Measurements from ENCODE around the gene SERINC5.

Gene SERINC5

DNA sequence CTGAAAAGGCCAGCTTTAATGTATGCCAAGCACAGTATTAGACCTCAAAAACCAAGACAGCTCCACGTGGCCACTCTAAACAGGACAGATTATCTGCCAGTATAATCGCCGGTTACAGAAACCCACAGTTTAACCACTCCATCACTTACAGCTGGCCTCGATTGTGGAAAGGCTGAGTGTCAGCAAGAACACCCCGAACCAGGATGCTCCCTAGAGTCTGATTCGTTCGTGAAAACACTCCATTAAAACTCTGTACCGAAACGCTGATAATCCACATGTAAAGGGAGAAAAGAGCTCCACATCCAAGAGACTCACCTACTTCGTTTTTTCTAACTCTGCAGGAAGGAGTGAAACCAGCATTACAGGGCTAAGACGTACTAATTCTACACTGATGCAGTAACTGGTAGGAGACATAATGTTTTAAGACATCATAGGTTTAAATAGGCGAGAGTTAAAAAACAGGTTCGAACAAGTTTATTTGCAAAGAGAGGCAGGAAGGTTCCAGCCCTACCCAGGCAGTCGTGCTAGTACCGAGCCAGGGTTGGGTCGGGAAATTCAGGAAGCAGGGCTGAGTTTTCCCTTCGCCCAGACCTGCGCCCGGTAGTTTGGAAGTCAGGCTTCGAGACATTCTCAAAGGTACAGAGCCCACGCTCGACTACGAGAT, 949 bp downstream of the SERINC5 start:
- DNase-seq, result no peak

DNA sequence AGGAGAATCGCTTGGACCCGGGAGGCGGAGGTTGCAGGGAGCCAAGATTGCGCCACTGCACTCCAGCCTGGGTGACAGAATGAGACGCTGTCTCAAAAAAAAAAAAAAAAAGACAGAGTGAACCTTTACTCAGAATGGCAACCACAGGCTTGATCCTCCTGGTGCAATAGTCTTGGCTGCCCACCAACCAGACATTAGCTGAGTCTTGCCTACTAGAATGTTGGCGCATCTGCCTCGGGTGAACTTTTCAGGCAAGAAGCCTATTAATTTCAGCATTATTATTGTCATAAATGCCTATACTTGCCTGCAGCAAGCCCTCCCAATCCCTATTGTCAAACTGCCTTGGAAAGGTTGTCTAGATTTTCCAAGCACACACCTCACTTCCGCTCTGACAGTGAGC, 4.2 kb downstream of the SERINC5 start:
- peak in 1 of 2 experiments; percentile 55 for DNase-seq

DNA sequence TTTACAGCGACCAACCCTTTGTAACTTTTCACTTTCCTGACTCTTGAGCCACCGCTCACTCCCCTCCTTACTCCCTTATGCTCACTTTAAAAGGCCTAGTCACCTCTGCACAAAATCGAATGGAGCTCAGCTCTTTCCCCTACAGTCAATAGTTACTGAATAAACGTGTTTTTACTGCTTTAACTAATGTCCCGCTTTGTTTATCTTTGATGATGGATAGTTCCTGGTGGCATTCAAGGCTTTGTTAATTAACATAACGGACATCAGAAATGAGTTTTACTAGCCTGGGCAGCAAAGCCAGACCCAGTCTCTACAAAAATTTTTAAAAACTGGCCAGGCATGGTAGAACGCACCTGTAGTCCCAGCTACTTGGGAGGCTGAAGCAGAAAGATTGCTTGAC, 5.0 kb downstream of the SERINC5 start:
- no peak for DNase-seq

DNA sequence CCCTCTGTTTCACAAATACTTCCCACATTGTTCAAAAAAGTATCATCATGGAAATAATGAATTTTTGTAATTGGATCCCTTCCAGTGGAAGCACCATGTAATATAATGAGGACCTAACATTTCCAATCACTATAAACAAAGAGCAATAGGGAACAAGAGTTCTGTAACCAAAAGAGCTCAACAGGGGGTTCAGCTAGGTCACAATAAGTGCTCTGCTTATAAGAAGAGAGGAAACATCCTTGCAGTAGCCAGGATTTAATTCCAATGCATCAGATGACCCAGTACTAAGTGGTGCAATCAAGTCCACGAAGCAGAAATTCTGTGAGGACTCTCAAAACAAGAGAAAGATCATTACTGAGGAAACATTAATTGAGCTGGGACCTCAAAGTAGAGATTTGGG, 5.9 kb downstream of the SERINC5 start:
- no peak for DNase-seq

DNA sequence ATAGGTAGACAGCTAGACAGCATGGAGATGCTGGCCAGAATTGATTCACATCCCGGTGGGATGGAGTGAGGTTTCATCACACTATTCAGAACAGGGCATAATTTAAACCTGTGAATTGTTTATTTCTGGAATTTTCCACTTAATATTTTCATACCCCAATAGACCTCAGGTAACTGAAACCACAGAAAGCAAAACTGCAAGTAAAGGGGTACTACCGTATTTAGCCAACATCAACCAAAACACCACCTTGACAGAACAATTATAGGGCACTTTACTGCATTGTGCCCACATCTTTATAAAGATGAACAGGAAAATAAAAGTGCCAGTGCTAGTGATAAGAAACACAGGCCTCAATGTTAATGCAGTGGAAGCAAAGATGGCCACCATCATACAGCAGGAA, 7.5 kb downstream of the SERINC5 start:
- no peak for DNase-seq

DNA sequence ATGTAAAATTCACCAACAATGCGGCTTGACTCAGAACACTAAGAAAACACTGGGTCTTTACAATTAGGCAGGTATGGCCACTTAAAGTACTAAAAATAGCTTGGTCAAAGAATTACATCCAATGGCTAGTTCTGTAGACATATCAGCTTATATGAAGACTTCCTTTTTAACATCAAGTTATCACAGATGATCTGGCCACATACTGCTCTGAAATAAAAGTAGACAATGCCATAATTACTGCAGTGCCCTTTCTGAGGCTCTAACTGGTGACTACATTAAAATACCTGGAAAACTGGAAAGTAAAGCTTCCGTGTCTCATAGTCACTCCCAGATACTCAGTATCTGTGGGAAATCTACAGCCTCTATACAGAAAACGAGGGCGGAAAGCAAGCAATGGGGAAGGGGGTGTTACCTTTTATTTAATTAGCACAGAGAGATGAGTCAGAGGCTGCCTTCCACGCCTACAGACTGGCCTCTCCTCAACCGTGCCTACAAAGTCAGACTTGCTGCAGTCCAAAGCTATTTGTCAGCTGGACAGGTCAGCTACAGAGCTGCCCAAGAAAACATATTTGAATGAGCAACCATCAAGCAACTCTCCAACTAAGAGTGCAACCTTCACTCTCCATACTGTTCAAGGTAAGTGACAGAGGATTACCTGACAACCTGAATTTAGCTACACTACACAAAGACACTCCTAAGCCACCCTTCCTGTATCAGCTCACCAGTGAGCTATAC, 8.7 kb downstream of the SERINC5 start:
- DNase-seq, result no peak

DNA sequence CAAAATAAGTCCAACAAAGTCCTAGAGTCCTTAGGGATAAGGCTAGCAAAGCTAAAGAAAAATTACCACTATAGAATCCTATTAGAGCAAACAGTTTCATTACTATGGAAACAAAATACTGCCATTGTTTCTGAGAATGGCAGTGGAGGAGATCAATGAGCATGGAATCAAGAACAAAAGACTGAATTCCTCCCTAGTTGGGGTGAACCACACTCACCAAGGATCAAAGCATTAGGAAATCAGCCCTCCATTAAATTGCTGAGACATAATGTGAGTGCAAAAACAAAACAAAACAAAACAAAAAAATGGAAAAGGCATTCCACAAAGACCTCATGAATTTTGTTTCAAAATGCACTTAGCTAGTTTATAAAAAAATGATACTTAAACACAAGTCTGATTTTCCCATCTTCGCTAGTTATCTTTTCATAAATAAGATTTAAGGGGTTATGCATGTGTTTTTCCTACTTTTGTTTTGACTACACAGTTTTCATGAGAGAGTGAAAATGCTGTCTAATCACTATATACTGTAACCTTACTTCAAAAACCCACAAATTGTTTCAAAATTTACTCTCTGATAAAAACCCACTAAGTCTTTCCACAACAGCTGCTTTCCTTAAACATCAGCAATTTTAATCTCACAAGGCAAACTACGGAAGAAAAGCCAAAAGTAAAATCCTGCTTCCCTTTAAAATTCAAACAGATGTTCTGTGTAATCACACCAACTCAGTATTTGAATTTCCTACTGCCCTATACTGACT, 9.7 kb downstream of the SERINC5 start:
- no peak for DNase-seq

DNA sequence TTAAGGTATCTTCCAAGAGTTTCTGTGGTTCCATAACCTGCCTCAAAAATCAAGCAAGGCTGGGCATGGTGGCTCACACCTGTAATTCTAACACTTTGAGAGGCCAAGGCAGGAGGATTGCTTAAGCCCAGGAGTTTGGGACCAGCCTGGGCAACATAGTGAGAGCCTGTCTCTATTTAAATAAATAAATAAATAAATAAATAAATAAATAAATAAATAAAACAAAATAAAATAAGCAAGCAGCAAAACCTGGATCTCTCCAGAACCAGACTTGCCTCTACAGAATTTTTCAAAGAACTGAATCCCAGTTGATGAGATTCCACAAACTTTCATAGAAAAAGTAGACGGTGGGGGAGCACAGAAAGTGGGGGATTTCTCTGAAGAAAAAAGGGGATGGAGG, 12.3 kb downstream of the SERINC5 start:
- DNase-seq, result no peak

DNA sequence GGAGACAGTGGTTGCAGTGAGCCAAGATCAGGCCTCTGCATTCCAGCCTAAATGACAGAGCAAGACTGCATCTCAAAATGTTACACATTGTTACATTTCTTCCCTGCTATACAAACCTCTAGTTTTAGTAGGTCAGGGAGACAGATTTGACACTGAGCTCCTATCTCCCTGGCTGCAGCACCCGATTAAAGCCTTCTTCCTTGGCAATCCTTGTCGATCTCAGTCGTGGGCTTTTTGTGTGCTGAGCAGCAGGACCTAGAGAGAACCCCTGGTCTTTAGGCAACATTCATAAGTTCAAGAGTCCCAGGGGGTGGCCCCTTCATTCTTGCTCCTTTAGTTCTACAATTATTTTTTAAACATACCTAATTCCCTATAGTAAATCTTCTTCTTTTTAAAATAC, 13.0 kb downstream of the SERINC5 start:
- no peak for DNase-seq

DNA sequence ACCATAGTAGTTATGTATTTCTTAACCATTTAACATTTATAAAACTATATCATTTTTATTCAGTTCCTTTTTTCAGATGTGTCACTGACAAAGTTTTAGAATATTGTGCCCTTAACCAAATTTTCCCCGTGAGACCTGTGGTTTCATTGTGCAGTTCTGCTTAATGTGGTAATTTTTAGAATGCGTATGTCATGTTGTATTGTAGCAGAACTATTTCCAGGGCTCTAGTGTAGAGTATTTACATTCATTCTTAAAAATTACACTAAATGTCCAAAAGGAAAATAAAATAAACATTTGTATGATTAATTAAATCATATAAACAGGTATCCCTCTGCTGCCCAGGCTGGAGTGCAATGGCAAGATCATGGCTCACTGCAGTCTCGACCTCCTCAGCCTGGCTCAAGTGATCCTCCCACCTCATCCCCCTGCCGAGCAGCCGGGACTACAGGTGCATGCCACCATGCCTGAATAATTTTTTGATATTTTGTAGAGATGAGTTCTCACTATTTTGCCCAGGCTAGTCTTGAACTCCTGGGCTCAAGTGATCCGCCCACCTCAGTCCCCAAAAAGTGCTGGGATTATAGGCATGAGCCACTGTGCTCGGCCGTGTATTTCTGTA, 15.4 kb downstream of the SERINC5 start:
- no peak for DNase-seq

DNA sequence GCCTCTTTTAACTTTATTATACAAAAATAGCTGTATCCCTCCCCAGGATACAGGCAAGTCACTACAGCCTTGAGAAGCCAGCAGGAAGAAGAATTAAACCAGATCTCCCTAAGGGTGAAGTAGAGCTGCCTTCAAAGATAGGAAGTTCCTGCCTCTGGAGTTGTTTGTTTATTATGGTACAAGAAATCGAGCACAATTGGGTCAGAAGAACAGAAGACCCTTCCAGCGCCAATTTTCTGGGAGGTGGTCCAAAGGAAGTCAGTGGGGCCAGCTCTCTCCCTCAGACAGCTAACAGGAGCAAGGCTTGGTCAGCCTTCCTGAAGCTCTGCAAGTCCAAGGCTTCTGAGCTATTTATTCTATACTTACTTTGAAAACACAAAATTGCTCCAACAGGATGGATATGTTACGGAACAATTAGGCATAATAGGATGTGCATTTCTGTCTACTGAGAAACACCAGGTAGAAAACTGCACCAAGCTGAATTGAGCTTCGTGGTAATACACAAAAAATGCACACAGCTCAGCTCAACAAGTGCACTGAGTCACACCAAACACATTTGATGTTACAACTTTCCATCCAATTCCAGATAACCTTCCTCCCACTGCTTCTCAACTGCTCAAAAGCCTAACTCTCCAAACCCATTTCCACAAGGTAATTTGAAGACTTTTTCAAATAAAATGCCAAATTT, 16.0 kb downstream of the SERINC5 start:
- DNase-seq, result no peak

DNA sequence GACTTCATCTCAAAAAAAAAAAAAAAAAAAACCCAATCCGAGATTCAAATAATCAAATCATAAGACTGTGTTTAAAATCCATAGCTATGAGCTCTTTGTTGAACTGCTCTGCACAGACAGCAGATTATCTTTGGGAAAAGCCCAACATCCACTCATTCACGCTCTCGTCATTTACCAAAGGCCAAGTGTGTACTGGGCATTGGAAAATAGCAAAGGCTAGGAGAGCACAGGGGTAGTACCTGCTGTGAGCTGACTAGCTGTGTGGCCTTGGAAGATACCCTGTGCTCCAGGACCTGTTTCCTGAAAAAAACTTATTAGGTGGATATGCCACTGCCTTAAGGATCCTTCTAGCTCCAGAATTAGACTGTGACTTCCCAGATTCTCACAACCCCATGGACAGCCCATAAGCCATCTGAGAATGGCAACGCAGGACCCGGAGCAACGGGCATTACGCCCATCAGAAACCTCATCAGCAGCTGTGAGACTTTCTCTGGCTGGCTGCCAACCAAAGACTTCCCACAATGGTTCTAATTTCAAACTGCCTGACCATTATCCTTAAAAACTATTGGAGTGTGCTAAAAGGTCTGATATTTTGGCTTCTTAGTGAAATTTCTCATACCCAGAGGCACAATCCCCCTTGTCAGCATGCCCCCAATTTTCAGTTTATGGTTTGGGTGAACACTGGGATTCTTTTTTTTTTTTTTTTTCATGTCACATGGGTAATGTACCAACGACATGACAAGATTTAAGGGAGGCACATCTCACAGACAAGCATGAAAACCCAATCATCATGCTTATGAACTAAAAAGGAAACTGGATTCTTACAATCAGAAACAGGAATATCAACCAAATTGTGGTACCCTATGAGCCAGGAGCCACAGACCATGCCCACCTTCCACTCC, 16.8 kb downstream of the SERINC5 start:
- peak; percentile 39 to 71 for DNase-seq

DNA sequence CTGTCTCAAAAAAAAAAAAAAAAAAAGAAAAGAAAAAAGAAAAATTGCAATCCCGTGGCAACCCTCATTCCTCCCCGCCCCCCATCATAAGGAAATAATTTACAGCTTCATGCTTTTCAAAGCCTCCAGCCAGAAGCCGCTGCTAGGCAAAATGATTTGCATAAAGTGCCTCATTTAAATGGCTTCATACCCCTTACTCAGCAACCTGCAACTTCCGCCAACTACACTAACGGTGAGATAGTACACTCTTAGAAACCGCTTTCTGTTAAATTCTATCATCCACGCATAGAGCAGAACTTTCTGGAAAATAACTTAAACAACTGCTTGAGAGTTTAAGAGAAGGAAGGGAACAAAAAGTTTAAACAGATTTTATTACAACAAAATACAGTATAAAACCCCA, 17.8 kb downstream of the SERINC5 start:
- DNase-seq, result no peak

DNA sequence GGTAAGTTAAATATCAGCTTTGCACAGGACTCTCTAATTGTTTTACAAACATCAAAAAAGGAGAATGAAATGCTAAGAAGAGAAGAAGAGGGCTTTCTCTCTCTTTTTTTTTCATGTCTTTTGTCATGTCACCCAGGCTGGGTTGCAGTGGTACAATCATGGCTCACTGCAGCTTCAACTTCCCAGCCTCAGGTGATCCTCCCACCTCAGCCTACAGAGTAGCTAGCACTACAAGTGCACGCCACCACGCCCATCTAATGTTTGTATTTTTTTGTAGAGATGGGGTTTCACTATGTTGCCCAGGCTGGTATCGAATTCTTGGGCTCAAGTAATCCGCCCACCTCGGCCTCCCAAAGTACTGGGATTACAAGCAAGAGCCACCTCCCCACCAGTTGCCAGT, 18.6 kb downstream of the SERINC5 start:
- DNase-seq, result no peak

DNA sequence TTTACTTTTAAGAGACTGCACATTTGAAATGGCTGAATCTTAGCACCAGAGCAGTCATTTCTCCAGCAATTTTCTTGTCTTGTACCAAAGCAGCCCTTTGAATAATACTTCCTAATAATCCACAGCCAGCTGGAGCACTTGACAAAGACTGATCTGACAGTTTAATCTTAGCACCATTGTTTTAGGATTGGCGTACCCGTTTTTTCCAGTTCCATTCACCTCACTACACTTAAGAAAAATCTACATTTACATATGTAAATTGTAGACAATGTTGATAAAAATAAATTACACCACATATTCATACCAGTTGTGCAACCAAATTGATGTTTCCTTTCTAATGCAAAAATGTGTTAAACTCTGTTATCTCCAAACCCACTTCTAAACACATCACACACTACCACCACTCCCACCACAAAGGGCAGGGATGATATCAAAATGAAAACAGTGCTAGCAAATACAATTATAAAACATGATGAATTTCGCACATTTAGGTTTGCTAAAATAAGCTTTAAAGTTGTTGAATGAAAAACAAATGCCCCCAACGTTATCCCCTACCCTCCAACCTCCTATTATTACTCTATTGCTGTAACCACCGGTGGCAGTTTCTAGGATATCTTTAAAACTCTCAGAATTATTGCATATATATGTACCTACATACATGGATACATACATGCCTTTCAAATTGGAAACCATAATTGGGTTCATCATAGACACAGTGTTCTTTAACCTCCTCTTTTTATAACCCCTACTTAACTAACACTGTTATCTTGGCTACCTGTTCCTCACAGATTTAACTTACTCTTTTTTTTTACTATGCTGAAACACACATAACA, 21.5 kb downstream of the SERINC5 start:
- no peak for DNase-seq

DNA sequence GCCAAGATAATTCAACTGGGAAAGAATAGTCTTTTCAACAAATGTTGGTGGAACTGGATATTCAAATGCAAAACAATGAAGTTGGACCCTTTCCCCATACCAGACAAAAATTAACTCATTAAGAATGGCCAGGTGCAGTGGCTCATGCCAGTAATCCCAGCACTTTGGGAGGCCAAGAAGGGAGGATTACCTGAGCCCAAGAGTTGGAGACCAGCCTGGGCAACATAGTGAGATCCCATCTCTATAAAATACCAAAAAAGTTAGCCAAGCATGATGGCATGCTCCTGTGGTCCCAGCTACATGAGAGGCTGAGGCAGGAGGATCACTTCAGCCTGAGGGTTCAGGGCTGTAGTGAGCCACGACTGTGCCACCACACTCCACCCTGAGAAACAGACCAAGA, 24.2 kb downstream of the SERINC5 start:
- no peak for DNase-seq

DNA sequence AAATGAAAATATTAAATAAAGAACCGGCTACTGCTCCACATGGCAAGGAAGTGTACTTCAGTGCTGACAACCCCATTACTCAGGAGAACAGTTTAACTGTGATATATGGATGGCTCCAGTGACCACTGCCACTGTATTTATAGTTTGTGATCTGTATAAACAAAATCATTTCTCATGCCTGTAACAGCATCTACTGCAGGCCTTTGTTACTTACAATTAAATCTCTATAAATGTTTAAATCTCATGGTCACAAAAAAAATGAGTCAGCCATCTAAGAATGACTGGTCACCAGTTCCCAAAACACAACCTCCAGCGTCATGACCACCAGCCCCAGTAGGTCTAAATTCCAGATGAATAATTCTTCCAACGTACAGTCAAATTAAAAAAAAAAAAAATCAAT, 24.6 kb downstream of the SERINC5 start:
- no peak for DNase-seq

DNA sequence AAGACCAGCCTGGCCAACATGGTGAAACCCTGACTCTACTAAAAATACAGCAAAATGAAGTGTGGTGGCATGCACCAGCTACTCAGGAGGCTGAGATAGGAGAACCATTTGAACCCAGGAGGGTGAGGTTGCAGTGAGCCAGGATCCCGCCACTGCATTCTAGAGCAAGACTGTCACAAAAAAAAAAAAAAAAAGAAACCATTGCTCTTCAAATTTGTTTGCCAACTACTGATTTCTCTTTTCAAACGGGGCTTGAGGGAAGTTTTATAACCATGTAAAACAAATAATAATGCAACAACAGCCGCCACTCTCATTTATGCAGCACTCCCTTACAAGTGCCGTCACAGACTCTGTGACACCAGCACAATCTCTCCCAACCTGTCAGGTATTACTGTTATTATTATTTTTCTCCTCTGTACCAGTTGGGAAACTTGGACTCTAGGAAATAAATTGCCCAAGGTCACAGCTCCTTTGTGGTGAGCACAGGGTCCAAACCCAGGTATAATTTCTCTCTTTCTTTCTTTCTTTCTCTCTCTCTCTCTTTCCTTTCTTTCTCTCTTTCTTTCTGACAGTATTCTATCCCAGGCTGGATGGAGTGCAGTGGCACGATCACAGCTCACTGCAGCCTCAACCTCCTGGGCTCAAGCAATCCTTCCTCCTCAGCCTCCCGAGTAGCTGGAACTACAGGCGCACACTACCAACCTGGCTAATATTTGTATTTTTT, 25.4 kb downstream of the SERINC5 start:
- DNase-seq, result no peak

DNA sequence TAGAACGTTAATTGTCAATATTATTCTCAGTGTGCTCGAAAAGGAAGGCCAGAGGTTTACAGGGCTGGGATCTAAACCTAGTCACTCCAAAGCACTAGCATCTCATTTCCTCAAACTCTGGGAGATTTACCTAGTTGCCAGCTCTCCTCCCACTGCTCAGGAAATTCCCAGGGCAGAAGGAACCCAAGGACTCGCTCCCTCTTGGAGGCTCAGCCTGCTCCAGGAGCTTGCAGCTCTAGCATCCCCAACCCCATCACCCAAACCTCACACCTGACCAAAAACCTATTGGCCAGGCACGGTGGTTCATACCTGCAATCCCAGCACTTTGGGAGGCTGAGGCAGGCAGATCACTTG, 26.0 kb downstream of the SERINC5 start:
- no peak for DNase-seq

DNA sequence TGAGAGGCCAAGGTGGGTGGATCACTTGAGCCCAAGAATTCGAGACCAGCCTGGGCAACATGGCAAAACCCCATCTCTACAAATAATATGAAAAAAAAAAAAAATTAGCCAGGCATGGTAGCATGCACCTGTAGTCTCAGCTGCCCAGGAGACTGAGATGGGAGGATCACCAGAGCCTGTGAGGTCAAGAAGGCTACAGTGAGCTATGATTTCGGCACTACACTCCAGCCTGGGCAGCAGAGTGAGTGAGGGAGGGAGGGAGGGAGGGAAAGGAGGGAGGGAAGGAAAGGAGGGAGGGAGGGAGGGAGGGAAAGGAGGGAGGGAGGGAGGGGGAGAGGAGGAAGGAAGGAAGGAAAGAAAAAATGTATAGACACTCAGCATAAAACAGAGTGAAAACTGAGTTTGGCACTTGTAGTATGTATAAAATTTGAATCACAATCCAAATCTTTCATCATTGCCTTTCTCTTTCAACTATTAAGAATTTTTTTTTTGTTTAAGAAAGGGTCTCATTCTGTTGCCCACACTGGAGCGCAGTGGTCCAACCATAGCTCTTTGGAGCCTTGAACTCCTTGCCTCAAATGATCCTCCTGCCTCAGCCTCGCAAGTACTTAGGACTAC, 27.8 kb downstream of the SERINC5 start:
- no peak for DNase-seq
